B cell (primary cell): ENCODE results near the gene HPCA.

Experiments
- CTCF ChIP-seq: fragments of 200-600 bp; IDR thresholded peaks from one replicate; pipeline ENCODE4 v1.8.0; 2022; ENCODE audit warnings: antibody characterized with exemption, mild to moderate bottlenecking
- EZH2 ChIP-seq: IDR thresholded peaks from 2 replicates; pipeline ENCODE4 v1.6.1; 2012; ENCODE audit warnings: borderline replicate concordance, low read depth, mild to moderate bottlenecking, moderate library complexity, low read length; ENCODE audit not compliant: insufficient read depth, poor library complexity, severe bottlenecking

GRCh38 chr1:32903991-32904785 lies 17.9 kb downstream of the HPCA start:
- TF ChIP-seq CTCF: no peak
- no peak for TF ChIP-seq EZH2
